ENCODE measurements around the gene MID1IP1. TPM values are rescaled to one million over a fixed set of nuclear protein-coding genes. Genes with fewer than 3 reads are reported as not detected.

Gene MID1IP1
- total RNA-seq, 1 donor from 2014 or later: 40.4 TPM

DNA sequence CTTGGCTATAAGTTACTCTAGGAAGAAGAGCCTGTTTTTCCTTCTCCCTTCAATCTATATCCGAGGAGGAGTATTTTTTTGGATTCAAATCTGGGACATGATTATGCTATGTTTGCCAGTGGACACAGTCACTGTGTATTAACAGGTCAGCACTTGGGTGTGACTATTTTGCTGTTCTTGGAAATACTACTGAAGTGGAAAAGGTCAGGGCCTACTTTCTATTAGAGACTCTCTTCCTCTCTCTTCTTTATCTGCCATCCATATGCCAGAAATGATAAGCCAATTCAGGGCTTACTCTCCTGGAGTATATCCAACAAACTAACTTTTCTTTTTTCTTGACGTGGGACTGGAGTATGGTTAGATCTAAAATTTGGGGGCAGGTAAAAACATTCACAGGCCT, 40.5 kb downstream of the MID1IP1 start:
- FAIRE-seq: peak; percentile 87
- no peaks in the 10 kb centered on the region for H3K9me3 Mint-ChIP-seq (ENCODE audit: unreplicated experiment)

DNA sequence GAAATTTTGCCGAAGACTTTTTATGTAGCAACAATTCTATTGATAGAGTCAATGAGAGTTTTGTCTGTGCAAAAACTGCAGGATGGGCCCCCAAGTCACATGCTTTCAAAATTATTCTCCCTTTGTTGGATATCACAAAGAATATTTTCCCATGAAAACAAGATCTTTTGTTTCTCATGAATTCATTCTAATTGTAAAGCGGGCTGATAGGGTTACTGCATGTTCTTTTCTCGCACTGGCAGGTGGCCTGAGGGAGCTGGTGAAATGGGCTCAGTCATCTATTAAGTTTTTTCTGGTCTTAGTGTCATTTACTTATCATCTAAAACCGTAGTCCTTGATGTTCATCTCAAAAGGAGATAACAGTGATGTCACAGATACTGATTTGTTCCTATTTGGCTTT, 44.2 kb downstream of the MID1IP1 start:
- no peaks in the 10 kb centered on the region for H3K4me1 ChIP-seq (ENCODE audit: insufficient read depth, low read length)
- H3K9ac ChIP-seq (ENCODE audit: low read length): no peak overlapping the region
- DNase-seq (ENCODE audit: low read depth) (no peak), FAIRE-seq (peak; percentile 43)
- H3K4me3 ChIP-seq (ENCODE audit: insufficient read depth, low read depth, low read length): no peak overlapping the region
- no peaks in the 10 kb centered on the region for H4K20me1 ChIP-seq (ENCODE audit: insufficient read depth, low read length)
- Mint-ChIP-seq H3K27me3 (ENCODE audit: low read depth, unreplicated experiment) (no peaks in the 10 kb centered on the region), H3K4me1 (ENCODE audit: low read depth, unreplicated experiment) (no peaks in the 10 kb centered on the region), H3K9me3 (ENCODE audit: unreplicated experiment) (no peaks in the 10 kb centered on the region), H3K4me3 (ENCODE audit: unreplicated experiment) (no peak overlapping the region), H3K27ac (ENCODE audit: unreplicated experiment) (no peak overlapping the region), H3K36me3 (ENCODE audit: low read depth, unreplicated experiment) (no peaks in the 10 kb centered on the region)
- H3K27me3 ChIP-seq (ENCODE audit: insufficient read depth, low read length): no peaks in the 10 kb centered on the region
- H3K4me2 ChIP-seq (ENCODE audit: low read length): no peak overlapping the region
- no peaks in the 10 kb centered on the region for H3K36me3 ChIP-seq (ENCODE audit: insufficient read depth, low read length)
- no peaks in the 10 kb centered on the region for H3K79me2 ChIP-seq (ENCODE audit: insufficient read depth, low read length)
- H2AFZ ChIP-seq (ENCODE audit: low read depth, low read length): no peak overlapping the region
- TF ChIP-seq, protein P1, sequence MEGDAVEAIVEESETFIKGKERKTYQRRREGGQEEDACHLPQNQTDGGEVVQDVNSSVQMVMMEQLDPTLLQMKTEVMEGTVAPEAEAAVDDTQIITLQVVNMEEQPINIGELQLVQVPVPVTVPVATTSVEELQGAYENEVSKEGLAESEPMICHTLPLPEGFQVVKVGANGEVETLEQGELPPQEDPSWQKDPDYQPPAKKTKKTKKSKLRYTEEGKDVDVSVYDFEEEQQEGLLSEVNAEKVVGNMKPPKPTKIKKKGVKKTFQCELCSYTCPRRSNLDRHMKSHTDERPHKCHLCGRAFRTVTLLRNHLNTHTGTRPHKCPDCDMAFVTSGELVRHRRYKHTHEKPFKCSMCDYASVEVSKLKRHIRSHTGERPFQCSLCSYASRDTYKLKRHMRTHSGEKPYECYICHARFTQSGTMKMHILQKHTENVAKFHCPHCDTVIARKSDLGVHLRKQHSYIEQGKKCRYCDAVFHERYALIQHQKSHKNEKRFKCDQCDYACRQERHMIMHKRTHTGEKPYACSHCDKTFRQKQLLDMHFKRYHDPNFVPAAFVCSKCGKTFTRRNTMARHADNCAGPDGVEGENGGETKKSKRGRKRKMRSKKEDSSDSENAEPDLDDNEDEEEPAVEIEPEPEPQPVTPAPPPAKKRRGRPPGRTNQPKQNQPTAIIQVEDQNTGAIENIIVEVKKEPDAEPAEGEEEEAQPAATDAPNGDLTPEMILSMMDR (IDR thresholded peaks at IDR 0.05; ENCODE audit: insufficient read depth, low read depth, low read length): no peak
- no peak for TF ChIP-seq EZH2 (IDR thresholded peaks at IDR 0.05; ENCODE audit: insufficient read depth, low read length)
- H3K9me3 ChIP-seq (ENCODE audit: insufficient read depth, low read depth, low read length): no peaks in the 10 kb centered on the region
- H3K27ac ChIP-seq (ENCODE audit: low read depth, low read length): no peak overlapping the region

More for the DNA sequence above, 40.5 kb downstream of the MID1IP1 start:
- H3K4me1 Mint-ChIP-seq (ENCODE audit: low read depth, unreplicated experiment): no peaks in the 10 kb centered on the region
- no peak overlapping the region for H3K27ac Mint-ChIP-seq (ENCODE audit: unreplicated experiment)
- TF ChIP-seq, protein P1 (IDR thresholded peaks at IDR 0.05; ENCODE audit: insufficient read depth, low read depth, low read length): no peak
- no peak for TF ChIP-seq EZH2 (IDR thresholded peaks at IDR 0.05; ENCODE audit: insufficient read depth, low read length)
- no peak overlapping the region for H3K4me3 Mint-ChIP-seq (ENCODE audit: unreplicated experiment)
- Histone ChIP-seq H3K9ac (ENCODE audit: low read length) (no peak overlapping the region), H3K9me3 (ENCODE audit: insufficient read depth, low read depth, low read length) (no peaks in the 10 kb centered on the region), H3K27me3 (ENCODE audit: insufficient read depth, low read length) (no peaks in the 10 kb centered on the region), H3K4me3 (ENCODE audit: insufficient read depth, low read depth, low read length) (no peak overlapping the region), H3K79me2 (ENCODE audit: insufficient read depth, low read length) (no peaks in the 10 kb centered on the region), H4K20me1 (ENCODE audit: insufficient read depth, low read length) (no peaks in the 10 kb centered on the region), H3K4me1 (ENCODE audit: insufficient read depth, low read length) (no peaks in the 10 kb centered on the region), H2AFZ (ENCODE audit: low read depth, low read length) (no peak overlapping the region), H3K36me3 (ENCODE audit: insufficient read depth, low read length) (no peaks in the 10 kb centered on the region), H3K27ac (ENCODE audit: low read depth, low read length) (no peak overlapping the region), H3K4me2 (ENCODE audit: low read length) (no peak overlapping the region)
- no peaks in the 10 kb centered on the region for H3K36me3 Mint-ChIP-seq (ENCODE audit: low read depth, unreplicated experiment)
- no peak for DNase-seq (ENCODE audit: low read depth)
- H3K27me3 Mint-ChIP-seq (ENCODE audit: low read depth, unreplicated experiment): no peaks in the 10 kb centered on the region

DNA sequence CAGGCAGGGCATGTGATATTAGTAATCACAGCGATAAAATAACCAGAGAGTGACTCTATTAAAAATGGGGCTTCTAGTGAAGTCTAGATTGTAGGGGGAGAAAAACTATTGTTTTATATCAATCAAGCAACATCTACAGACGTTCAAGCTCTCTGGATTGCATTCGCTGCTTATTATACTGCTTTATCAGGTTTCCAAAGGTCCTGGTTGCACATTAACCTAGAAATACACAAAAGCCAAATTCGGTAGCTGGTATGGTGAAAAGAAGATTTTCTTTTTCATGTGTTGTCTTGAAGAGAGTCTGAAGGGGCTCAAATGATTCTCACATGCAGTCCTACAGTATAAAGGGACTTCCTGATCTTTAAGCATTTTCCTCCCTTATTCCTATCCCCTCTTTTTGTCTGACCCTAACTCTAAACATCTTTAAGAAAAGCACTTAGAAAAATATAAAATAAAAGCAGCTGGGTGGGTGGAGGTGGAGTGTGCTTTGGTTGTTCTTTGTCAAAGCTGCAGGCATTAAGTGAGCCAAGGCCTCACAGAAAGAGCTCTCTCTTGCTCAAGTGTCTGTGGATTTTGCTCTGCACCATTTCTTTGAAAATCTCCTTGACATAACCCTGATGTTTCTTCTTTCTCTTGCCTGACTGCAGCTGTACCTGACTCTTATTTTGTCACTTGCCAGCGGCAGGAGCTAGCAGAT, 46.1 kb downstream of the MID1IP1 start:
- TF ChIP-seq, protein P1 (IDR thresholded peaks at IDR 0.05; ENCODE audit: insufficient read depth, low read depth, low read length): no peak
- no peak for TF ChIP-seq EZH2 (IDR thresholded peaks at IDR 0.05; ENCODE audit: insufficient read depth, low read length)
- no peaks in the 10 kb centered on the region for H3K36me3 ChIP-seq (ENCODE audit: insufficient read depth, low read length)
- H4K20me1 ChIP-seq (ENCODE audit: insufficient read depth, low read length): no peaks in the 10 kb centered on the region
- H3K27ac ChIP-seq (ENCODE audit: low read depth, low read length): no peak overlapping the region
- Mint-ChIP-seq H3K9me3 (ENCODE audit: unreplicated experiment) (no peaks in the 10 kb centered on the region), H3K36me3 (ENCODE audit: low read depth, unreplicated experiment) (no peaks in the 10 kb centered on the region), H3K4me1 (ENCODE audit: low read depth, unreplicated experiment) (no peaks in the 10 kb centered on the region), H3K4me3 (ENCODE audit: unreplicated experiment) (no peak overlapping the region), H3K27ac (ENCODE audit: unreplicated experiment) (no peak overlapping the region), H3K27me3 (ENCODE audit: low read depth, unreplicated experiment) (no peaks in the 10 kb centered on the region)
- H3K9me3 ChIP-seq (ENCODE audit: insufficient read depth, low read depth, low read length): no peaks in the 10 kb centered on the region
- H3K4me3 ChIP-seq (ENCODE audit: insufficient read depth, low read depth, low read length): no peak overlapping the region
- FAIRE-seq (peak; percentile 87), DNase-seq (ENCODE audit: low read depth) (no peak)
- no peaks in the 10 kb centered on the region for H3K79me2 ChIP-seq (ENCODE audit: insufficient read depth, low read length)
- no peak overlapping the region for H3K9ac ChIP-seq (ENCODE audit: low read length)
- H3K4me1 ChIP-seq (ENCODE audit: insufficient read depth, low read length): no peaks in the 10 kb centered on the region
- H2AFZ ChIP-seq (ENCODE audit: low read depth, low read length): no peak overlapping the region
- H3K27me3 ChIP-seq (ENCODE audit: insufficient read depth, low read length): no peaks in the 10 kb centered on the region
- no peak overlapping the region for H3K4me2 ChIP-seq (ENCODE audit: low read length)

Measured in astrocyte (in vitro differentiated cells and primary cell).